ENCODE measurements around the gene ZNF367. TPM values are rescaled to one million over a fixed set of nuclear protein-coding genes. Genes with fewer than 3 reads are reported as not detected.

Gene ZNF367
- total and polyA plus RNA-seq, 2 donors (not counting 1 experiment from before 2014, with no cell fraction given), result 1.3 to 2.2 TPM

DNA sequence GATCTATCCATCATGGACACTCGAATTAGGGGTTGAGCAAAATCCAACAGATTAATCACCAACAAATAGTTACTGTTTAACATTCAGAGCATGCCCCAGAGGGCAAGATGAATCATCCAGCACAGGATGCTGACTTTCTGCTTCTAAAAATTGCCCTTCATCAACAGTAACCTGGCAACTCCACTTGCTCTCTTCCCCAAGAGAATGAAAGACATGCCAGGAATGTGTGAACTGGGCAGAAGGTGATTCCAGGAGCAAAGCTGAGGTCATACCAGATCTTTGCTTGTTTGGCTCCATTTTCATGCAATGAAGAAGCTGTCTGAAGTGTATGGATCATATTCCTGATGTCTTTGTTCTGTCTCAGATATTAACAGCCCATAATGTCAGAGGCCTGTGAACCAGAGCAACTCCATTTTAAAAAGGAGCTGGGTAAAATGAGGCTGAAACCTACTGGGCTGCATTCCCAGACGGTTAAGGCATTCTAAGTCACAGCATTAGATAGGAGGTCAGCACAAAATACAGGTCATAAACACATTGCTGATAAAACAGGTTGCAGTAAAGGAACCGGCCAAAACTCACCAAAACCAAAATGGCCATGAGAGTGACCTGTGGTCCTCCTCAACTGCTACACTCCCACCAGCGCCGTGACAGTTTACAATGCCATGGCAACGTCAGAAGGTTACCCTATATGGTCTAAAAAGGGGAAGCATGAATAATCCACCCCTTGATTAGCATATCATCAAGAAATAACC is 2.5 kb upstream of the ZNF367 start:
- Mint-ChIP-seq H3K9me3 (ENCODE audit: insufficient read depth) (no peaks in the 10 kb centered on the region), H3K4me1 (peaks cover 28% of the 10 kb centered on the region), H3K27ac (peak overlapping the region; percentile 97), H3K4me3 (peak overlapping the region; percentile 43), H3K27me3 (no peaks in the 10 kb centered on the region)
- POLR2A ChIA-PET, result interaction anchor here (0.6 to 0.7 kb wide), 2 partner anchors 146 to 151 kb away, joined by 3 read pairs; no protein-coding TSS in a partner anchor
- Histone ChIP-seq H3K27me3 (replicated peaks in 1 of 4; ENCODE audit: control extremely low read depth in 1 of 4, control insufficient read depth in 3 of 4, insufficient read depth in 4 of 4, low read length in 3 of 4) (no peaks in the 10 kb centered on the region), H3K4me2 (replicated peaks; ENCODE audit: low read depth, low read length, poor library complexity, severe bottlenecking) (no peak overlapping the region), H4K20me1 (ENCODE audit: control insufficient read depth, insufficient read depth, low read length, poor library complexity, severe bottlenecking) (no peaks in the 10 kb centered on the region), H2AFZ (ENCODE audit: insufficient read depth, low read depth, low read length, poor library complexity, severe bottlenecking) (peak overlapping the region; percentile 83), H3K36me3 (replicated peaks in 1 of 2; ENCODE audit: control extremely low read depth in 1 of 2, control insufficient read depth in 1 of 2, extremely low read depth in 1 of 2, insufficient read depth in 2 of 2, low read length in 1 of 2) (no peaks in the 10 kb centered on the region), H3K9ac (ENCODE audit: low read length) (no peak overlapping the region), H3K27ac (ENCODE audit: low read length in 2 of 2) (peak overlapping the region; percentile 70 to 86), H3K4me3 (ENCODE audit: control extremely low read depth in 1 of 5, extremely low read depth in 1 of 5, insufficient read depth in 1 of 5, low read depth in 2 of 5, low read length in 4 of 5) (no peak overlapping the region), H3K4me1 (ENCODE audit: control insufficient read depth in 2 of 2, insufficient read depth in 2 of 2, low read length in 2 of 2) (peaks cover 22 to 32% of the 10 kb centered on the region in 2 donors), H3K79me2 (ENCODE audit: control insufficient read depth, insufficient read depth, low read length) (peaks cover 11% of the 10 kb centered on the region), H3K9me3 (ENCODE audit: control extremely low read depth in 1 of 3, control insufficient read depth in 2 of 3, insufficient read depth in 1 of 3, low read length in 2 of 3) (no peaks in the 10 kb centered on the region)
- 44% methylated on average over 6 of the region's 6 CpGs for WGBS (ENCODE audit: insufficient coverage)
- TF ChIP-seq EZH2 (IDR thresholded peaks at IDR 0.05; ENCODE audit: borderline replicate concordance, insufficient read depth, low read depth, low read length, poor library complexity, severe bottlenecking), result no peak
- no peak for TF ChIP-seq CTCF (IDR thresholded peaks at IDR 0.05)
- CTCF ChIA-PET, result interaction anchor here (1.2 kb wide), 1 partner anchor 29 kb away, joined by 3 read pairs; the partner anchor contains the start of gene HABP4
- DNase-seq (peak; percentile 51), ATAC-seq (ENCODE audit: low read depth) (no peak)
- intact Hi-C loops (cut with micrococcal nuclease), result no loop called here

- DNase-seq (no peak), ATAC-seq (ENCODE audit: low read depth) (no peak)
- Histone ChIP-seq H3K27me3 (replicated peaks in 1 of 4; ENCODE audit: control extremely low read depth in 1 of 4, control insufficient read depth in 3 of 4, insufficient read depth in 4 of 4, low read length in 3 of 4) (no peaks in the 10 kb centered on the region), H3K4me2 (replicated peaks; ENCODE audit: low read depth, low read length, poor library complexity, severe bottlenecking) (peak overlapping the region; percentile 100), H4K20me1 (ENCODE audit: control insufficient read depth, insufficient read depth, low read length, poor library complexity, severe bottlenecking) (no peaks in the 10 kb centered on the region), H3K9me3 (ENCODE audit: control extremely low read depth in 1 of 3, control insufficient read depth in 2 of 3, insufficient read depth in 1 of 3, low read length in 2 of 3) (no peaks in the 10 kb centered on the region), H2AFZ (ENCODE audit: insufficient read depth, low read depth, low read length, poor library complexity, severe bottlenecking) (peak overlapping the region; percentile 83), H3K79me2 (ENCODE audit: control insufficient read depth, insufficient read depth, low read length) (peaks cover 13% of the 10 kb centered on the region), H3K4me1 (ENCODE audit: control insufficient read depth in 2 of 2, insufficient read depth in 2 of 2, low read length in 2 of 2) (peaks cover 22 to 33% of the 10 kb centered on the region in 2 donors), H3K36me3 (replicated peaks in 1 of 2; ENCODE audit: control extremely low read depth in 1 of 2, control insufficient read depth in 1 of 2, extremely low read depth in 1 of 2, insufficient read depth in 2 of 2, low read length in 1 of 2) (no peaks in the 10 kb centered on the region), H3K27ac (ENCODE audit: low read length in 2 of 2) (peak overlapping the region; percentile 86 to 95), H3K4me3 (ENCODE audit: control extremely low read depth in 1 of 5, extremely low read depth in 1 of 5, insufficient read depth in 1 of 5, low read depth in 2 of 5, low read length in 4 of 5) (peak overlapping the region; percentile 27 to 96 (median 90)), H3K9ac (ENCODE audit: low read length) (peak overlapping the region; percentile 87)
- peak overlapping the region; percentile 97 for H3K27ac Mint-ChIP-seq
- ChIA-PET CTCF (interaction anchor here (1.0 to 1.2 kb wide), 2 partner anchors 31 to 147 kb away, joined by 3 to 5 read pairs; no protein-coding TSS in a partner anchor), POLR2A (interaction anchor here (0.6 to 0.9 kb wide), 3 partner anchors 30 to 147 kb away, joined by 3 to 5 read pairs (median 4); no protein-coding TSS in a partner anchor)
- no peak for TF ChIP-seq EZH2 (IDR thresholded peaks at IDR 0.05; ENCODE audit: borderline replicate concordance, insufficient read depth, low read depth, low read length, poor library complexity, severe bottlenecking)
- no peak for TF ChIP-seq CTCF (IDR thresholded peaks at IDR 0.05)
- no CpG with 5 or more reads among the region's 2 CpGs for WGBS (ENCODE audit: insufficient coverage)
- peaks cover 28% of the 10 kb centered on the region for H3K4me1 Mint-ChIP-seq
- peak overlapping the region; percentile 78 for H3K4me3 Mint-ChIP-seq
- intact Hi-C loops (cut with micrococcal nuclease), result loop anchor here (2.0 to 10.0 kb wide), 9 partner anchors 37 to 1685 kb away; partner anchors contain the start of genes ANP32B, ERCC6L2, FANCC and NCBP1
- H3K27me3 Mint-ChIP-seq, result no peaks in the 10 kb centered on the region
- H3K9me3 Mint-ChIP-seq (ENCODE audit: insufficient read depth), result no peaks in the 10 kb centered on the region
These were observed 1.5 kb upstream of the ZNF367 start for GRCh38 chr9:96419691-96419969.

Data from B cell (primary cell).